Ishikawa (cell line): Measurements from ENCODE around the gene SDCCAG8.

Source experiments
- CEBPB ChIP-seq: IDR thresholded peaks from 2 replicates; pipeline ENCODE4 v1.6.1; 2012
- CREB1 ChIP-seq: IDR thresholded peaks from 2 replicates; pipeline ENCODE4 v1.6.1; 2012; ENCODE audit warnings: low read depth
- EGR1 ChIP-seq: IDR thresholded peaks from 2 replicates; pipeline ENCODE4 v1.6.1; 2012
- EP300 ChIP-seq: IDR thresholded peaks from 2 replicates; pipeline ENCODE4 v1.6.1; 2012; ENCODE audit warnings: borderline replicate concordance
- FOXM1 ChIP-seq: IDR thresholded peaks from 2 replicates; pipeline ENCODE4 v1.6.1; 2012; ENCODE audit warnings: low read depth, borderline replicate concordance
- MAX ChIP-seq: IDR thresholded peaks from 2 replicates; pipeline ENCODE4 v1.6.1; 2012
- NFIC ChIP-seq: IDR thresholded peaks from 2 replicates; pipeline ENCODE4 v1.6.1; 2012
- RAD21 ChIP-seq: IDR thresholded peaks from 2 replicates; pipeline ENCODE4 v1.6.1; 2012; ENCODE audit warnings: low read depth
- REST ChIP-seq: IDR thresholded peaks from 2 replicates; pipeline ENCODE4 v1.6.1; 2012; ENCODE audit warnings: low read depth, mild to moderate bottlenecking
- TAF1 ChIP-seq: IDR thresholded peaks from 2 replicates; pipeline ENCODE4 v1.6.1; 2012; ENCODE audit warnings: low read depth, mild to moderate bottlenecking
- TCF12 ChIP-seq: IDR thresholded peaks from 2 replicates; pipeline ENCODE4 v1.6.1; 2012; ENCODE audit warnings: low read depth
- TEAD4 ChIP-seq: IDR thresholded peaks from 2 replicates; pipeline ENCODE4 v1.6.1; 2012
- USF1 ChIP-seq: IDR thresholded peaks from 2 replicates; pipeline ENCODE4 v1.6.1; 2012
- YY1 ChIP-seq: IDR thresholded peaks from 2 replicates; pipeline ENCODE4 v1.6.1; 2012; ENCODE audit warnings: low read depth
- ZBTB7A ChIP-seq: IDR thresholded peaks from 2 replicates; pipeline ENCODE4 v1.6.1; 2012; ENCODE audit warnings: low read depth

SDCCAG8 gene

GRCh38 chr1:243313635-243314536 is 58.0 kb downstream of the SDCCAG8 start:
- no peak for TF ChIP-seq YY1
- TF ChIP-seq EGR1: no peak
- no peak for TF ChIP-seq MAX
- no peak for TF ChIP-seq CEBPB
- TF ChIP-seq ZBTB7A: no peak
- no peak for TF ChIP-seq CREB1
- TF ChIP-seq REST: no peak
- TF ChIP-seq TCF12: no peak
- no peak for TF ChIP-seq TEAD4
- no peak for TF ChIP-seq RAD21
- no peak for TF ChIP-seq TAF1
- no peak for TF ChIP-seq NFIC
- TF ChIP-seq FOXM1: no peak

GRCh38 chr1:243315455-243315854 is 59.6 kb downstream of the SDCCAG8 start:
- TF ChIP-seq TAF1: no peak
- TF ChIP-seq REST: no peak
- no peak for TF ChIP-seq FOXM1
- no peak for TF ChIP-seq CREB1
- no peak for TF ChIP-seq EGR1

- no peak for TF ChIP-seq USF1
- no peak for TF ChIP-seq TEAD4
Observed at GRCh38 chr1:243315893-243316292, 60.1 kb downstream of the SDCCAG8 start.

GRCh38 chr1:243316366-243316989 is 60.6 kb downstream of the SDCCAG8 start:
- TF ChIP-seq EP300: no peak
- no peak for TF ChIP-seq REST
- no peak for TF ChIP-seq YY1
- TF ChIP-seq CREB1: no peak
- no peak for TF ChIP-seq MAX
- no peak for TF ChIP-seq ZBTB7A
- TF ChIP-seq EGR1: no peak
- TF ChIP-seq TEAD4: no peak
- no peak for TF ChIP-seq USF1
- TF ChIP-seq FOXM1: no peak
- no peak for TF ChIP-seq RAD21
- TF ChIP-seq TCF12: no peak
- TF ChIP-seq NFIC: no peak
